ENCODE data around the gene DRD5.

The DRD5 gene

DNA sequence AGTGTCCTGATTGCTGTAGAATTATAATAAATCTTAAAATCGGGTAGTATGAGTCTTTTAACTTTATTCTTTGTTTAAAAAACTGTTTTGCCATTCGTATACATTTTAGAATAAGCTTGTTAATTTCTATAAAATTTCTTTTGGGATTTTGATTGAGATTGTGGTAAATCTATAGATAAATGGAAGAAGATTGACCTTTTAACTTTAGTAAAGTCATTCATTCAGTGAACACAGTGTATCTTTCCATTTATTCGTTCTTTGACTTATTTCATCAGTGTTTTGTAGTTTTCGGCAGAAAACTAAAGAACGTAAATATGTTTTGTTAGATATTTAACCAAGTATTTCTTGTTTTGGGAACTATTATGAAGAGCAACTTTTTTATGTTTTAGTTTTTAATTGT is 38.9 kb downstream of the DRD5 start:
- DNase-seq = no peak

DNA sequence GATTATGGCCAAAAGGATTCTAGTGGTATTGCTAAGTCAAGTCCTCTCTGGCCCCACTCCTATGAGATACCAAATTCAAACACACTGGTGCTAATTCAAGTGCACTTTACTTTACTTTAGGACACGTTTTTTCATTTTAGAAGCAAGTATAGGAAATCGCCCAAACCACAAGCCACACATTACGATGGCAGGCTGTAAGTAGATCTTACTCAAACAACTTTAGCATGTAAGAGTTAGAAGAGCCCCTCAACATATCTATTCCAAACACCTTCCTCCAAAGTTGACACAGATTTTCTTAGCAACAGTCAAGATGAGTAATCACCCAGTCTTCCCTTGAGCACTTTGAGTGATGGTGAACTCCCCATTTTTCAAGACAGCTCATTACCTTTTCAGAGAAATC is 43.6 kb downstream of the DRD5 start:
- DNase-seq = no peak

DNA sequence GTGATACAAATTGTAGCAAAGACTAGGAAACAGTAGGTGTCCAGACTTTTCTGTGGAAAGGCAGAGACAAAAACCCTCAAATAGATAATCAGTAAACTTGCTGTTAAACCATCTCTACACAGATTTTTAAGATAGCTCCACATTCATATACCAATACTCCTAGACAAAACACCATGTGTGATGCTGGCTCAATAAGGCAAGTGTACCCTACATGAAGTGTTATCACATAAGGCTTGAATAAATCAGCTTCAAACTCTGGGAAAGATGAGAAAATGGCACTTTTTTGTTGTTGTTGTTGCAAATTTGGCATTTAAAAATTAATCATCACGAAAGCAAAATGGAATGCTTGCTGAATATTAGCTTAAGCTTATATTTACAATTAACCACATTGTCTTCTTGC is 45.1 kb downstream of the DRD5 start:
- DNase-seq = no peak

DNA sequence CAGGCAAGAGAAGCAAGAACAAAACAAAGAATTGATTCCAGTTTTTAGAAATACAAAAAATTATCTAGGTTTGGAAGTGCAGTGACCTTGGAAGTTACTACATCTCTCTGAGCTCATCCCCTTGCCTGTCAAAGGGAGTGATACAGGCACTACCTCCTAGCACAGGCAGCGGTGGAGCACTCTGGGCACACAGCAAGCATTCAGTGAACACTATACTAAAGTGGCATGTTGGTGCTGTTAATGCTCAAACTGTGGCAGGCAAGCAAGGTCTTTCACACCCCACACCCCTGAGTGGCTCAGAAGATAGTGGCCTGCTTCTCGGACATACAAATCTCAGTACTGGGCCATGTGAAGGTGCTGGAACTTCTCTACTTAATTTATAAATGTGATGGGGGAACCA is 51.2 kb downstream of the DRD5 start:
- DNase-seq = no peak

DNA sequence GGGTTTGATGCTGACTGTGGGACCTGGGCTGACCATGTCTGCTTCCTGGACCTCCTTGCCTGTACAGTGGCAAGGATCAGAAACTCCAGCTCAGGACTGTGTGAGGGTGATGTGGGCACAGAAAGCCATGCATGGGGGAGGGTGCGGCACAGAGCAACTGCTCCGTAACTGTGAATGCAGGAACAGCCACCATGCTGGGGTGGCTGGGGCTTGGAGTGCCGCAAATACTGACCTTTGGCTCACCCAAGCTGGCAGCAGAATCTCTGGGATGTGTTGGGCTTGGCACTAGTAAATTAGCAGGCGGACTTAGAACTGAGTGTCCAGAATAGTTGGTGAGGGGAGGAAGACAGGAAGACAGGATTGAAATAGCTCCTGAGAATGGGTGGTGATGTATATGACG is 52.0 kb downstream of the DRD5 start:
- no peak for DNase-seq

Measured in NCI-H1105 treated with DMSO at 0.1 percent for 48 hours (cell line).